Measurements from ENCODE around the gene VEPH1.

- TF ChIP-seq CTCF (IDR thresholded peaks at IDR 0.05) (no peak), POLR2AphosphoS5 (IDR thresholded peaks at IDR 0.05; ENCODE audit: low read depth, low read length) (no peak), TCF7L2 (IDR thresholded peaks at IDR 0.05; ENCODE audit: low read depth, low read length) (no peak)
These were observed 37.4 kb upstream of the VEPH1 start for GRCh38 chr3:157540656-157541055.
